Upper lobe of right lung (tissue), 1 donor: ENCODE data around the gene MYO16. TPM values are rescaled to one million over a fixed set of nuclear protein-coding genes. Genes with fewer than 3 reads are reported as not detected.

Experiments
- ATAC-seq: fragments of 200-7000 bp; cut with Tn5 transposase; one replicate; pipeline ENCODE4 v1.9.1; 2020; ENCODE audit warnings: mild to moderate bottlenecking, moderate library complexity
- DNase-seq: peaks from one replicate; pipeline ENCODE4 v3.0.0-alpha.2; 2020
- H3K27ac ChIP-seq: fragments of 200-600 bp; one replicate; pipeline ENCODE4 v1.8.0; 2022
- H3K27me3 ChIP-seq: fragments of 200-600 bp; one replicate; pipeline ENCODE4 v1.8.0; 2022; ENCODE audit warnings: mild to moderate bottlenecking
- H3K36me3 ChIP-seq: fragments of 200-600 bp; one replicate; pipeline ENCODE4 v1.8.0; 2022
- H3K4me1 ChIP-seq: fragments of 200-600 bp; one replicate; pipeline ENCODE4 v1.8.0; 2022
- H3K4me3 ChIP-seq: fragments of 200-600 bp; one replicate; pipeline ENCODE4 v1.8.0; 2022; ENCODE audit warnings: mild to moderate bottlenecking
- H3K9me3 ChIP-seq: fragments of 200-600 bp; one replicate; pipeline ENCODE4 v1.8.0; 2022
- intact Hi-C: fragments of 100-400 bp; cut with DNase I; formaldehyde crosslinking; loops from one replicate; pipeline ENCODE4 v1.11.0; 2022
- total RNA-seq: library from RNA; stranded (reverse); fragmentation: NEBNext Ultra II Directional; extraction: Animal tissue kit (Norgen Biotek cat#: 25700); gene quantifications from one replicate; pipeline ENCODE4 v1.2.1, GENCODE V29; 2021
- TF ChIP-seq, protein P1 (sequence below): fragments of 200-600 bp; IDR thresholded peaks from one replicate; pipeline ENCODE4 v1.8.0; 2022; ENCODE audit warnings: antibody characterized with exemption
- donor health status: DM: no; HTN: yes; CAD: no; lungs with severe emphysema.

The MYO16 gene
- total RNA-seq, 1 donor from 2014 or later = 0.46 TPM

DNA sequence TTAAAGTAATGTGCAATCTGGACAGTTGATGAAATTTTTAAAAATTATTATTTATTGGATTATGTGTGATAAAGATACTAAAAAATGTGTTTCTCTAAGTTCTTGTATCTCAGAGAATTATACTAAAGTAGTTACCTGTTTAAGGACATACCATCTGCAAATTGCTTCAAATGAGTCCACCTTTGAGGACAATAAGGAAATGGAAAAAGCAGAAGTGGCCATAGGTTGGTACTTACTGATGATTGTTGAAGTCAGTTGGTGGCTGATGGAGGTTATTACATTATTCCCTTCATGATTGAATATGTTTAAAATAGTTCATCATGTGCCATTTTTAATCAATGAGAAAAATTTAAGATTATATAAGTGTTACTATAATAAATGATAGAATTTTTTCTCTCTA lies 367.0 kb downstream of the MYO16 start:
- H3K27me3 ChIP-seq = no peaks in the 10 kb centered on the region
- H3K9me3 ChIP-seq = no peaks in the 10 kb centered on the region
- TF ChIP-seq, protein P1, sequence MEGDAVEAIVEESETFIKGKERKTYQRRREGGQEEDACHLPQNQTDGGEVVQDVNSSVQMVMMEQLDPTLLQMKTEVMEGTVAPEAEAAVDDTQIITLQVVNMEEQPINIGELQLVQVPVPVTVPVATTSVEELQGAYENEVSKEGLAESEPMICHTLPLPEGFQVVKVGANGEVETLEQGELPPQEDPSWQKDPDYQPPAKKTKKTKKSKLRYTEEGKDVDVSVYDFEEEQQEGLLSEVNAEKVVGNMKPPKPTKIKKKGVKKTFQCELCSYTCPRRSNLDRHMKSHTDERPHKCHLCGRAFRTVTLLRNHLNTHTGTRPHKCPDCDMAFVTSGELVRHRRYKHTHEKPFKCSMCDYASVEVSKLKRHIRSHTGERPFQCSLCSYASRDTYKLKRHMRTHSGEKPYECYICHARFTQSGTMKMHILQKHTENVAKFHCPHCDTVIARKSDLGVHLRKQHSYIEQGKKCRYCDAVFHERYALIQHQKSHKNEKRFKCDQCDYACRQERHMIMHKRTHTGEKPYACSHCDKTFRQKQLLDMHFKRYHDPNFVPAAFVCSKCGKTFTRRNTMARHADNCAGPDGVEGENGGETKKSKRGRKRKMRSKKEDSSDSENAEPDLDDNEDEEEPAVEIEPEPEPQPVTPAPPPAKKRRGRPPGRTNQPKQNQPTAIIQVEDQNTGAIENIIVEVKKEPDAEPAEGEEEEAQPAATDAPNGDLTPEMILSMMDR = no peak
- H3K27ac ChIP-seq = no peak overlapping the region
- no peak overlapping the region for H3K4me3 ChIP-seq
- ATAC-seq (no peak), DNase-seq (no peak)
- no peaks in the 10 kb centered on the region for H3K36me3 ChIP-seq
- intact Hi-C loops = no loop called here
- H3K4me1 ChIP-seq = no peaks in the 10 kb centered on the region

DNA sequence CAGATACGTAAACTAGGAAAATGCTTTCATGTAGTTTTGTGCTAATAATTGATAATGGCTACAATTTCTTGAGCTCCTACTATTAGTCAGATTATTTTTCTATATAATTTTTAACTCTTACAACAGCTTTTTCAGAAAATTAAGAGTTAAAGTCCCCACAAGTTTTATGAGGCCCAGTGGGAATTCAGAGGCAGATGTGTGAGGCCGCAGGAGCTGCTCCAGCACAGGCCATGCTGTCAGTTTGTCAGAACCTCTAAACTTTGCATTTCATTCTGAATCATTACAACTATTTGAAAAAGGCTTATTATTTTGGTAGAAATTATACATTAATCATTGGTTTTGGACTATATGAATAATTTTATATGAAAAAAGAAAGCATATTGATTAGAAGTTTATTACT lies 370.8 kb downstream of the MYO16 start:
- no peaks in the 10 kb centered on the region for H3K36me3 ChIP-seq
- no peaks in the 10 kb centered on the region for H3K27me3 ChIP-seq
- ATAC-seq (no peak), DNase-seq (no peak)
- intact Hi-C loops = no loop called here
- no peak overlapping the region for H3K27ac ChIP-seq
- no peaks in the 10 kb centered on the region for H3K4me1 ChIP-seq
- H3K4me3 ChIP-seq = no peak overlapping the region
- TF ChIP-seq, protein P1 = no peak
- H3K9me3 ChIP-seq = no peaks in the 10 kb centered on the region

DNA sequence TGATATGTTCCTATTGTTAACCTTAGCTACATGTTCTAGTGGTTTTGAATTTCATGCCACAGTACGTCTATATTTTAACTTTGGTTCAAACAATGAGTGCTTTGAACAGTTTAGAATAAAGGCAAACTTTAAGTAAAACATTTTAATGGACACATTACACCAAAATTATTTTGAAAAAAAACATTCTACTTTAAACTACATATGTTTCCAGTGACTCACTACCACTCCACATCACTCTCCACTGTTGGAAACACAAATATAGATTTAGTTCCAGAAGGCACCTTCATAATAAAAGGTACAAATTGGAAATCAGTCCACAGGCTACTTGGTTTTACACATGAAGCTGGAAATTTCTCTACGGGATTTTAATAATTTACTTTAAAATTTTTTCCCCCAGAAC lies 373.5 kb downstream of the MYO16 start:
- DNase-seq (no peak), ATAC-seq (no peak)
- Histone ChIP-seq H3K36me3 (no peaks in the 10 kb centered on the region), H3K9me3 (no peaks in the 10 kb centered on the region), H3K27me3 (no peaks in the 10 kb centered on the region), H3K4me1 (no peaks in the 10 kb centered on the region), H3K27ac (no peak overlapping the region), H3K4me3 (no peak overlapping the region)
- intact Hi-C loops = no loop called here
- TF ChIP-seq, protein P1 = no peak

DNA sequence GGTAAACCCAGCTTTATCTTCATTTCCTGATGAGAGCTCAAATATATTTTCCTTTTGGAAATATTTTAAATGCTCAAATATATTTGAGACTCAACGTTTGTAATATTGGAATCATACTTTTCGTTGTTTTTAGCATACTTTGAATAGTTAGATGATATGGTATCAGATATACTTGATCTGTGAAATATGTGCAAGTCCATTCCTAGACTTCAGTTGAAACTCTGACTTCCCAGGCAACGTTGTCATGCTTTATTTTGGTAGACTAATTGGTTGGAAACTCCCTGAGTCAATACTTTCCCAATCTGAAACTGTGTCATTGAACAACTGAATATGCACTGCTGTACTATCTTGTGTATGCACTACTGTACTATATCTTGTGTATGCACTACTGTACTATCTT lies 378.5 kb downstream of the MYO16 start:
- Histone ChIP-seq H3K9me3 (no peaks in the 10 kb centered on the region), H3K36me3 (no peaks in the 10 kb centered on the region), H3K4me1 (no peaks in the 10 kb centered on the region), H3K27me3 (no peaks in the 10 kb centered on the region), H3K4me3 (no peak overlapping the region), H3K27ac (no peak overlapping the region)
- TF ChIP-seq, protein P1 = no peak
- DNase-seq (no peak), ATAC-seq (no peak)
- intact Hi-C loops = no loop called here

DNA sequence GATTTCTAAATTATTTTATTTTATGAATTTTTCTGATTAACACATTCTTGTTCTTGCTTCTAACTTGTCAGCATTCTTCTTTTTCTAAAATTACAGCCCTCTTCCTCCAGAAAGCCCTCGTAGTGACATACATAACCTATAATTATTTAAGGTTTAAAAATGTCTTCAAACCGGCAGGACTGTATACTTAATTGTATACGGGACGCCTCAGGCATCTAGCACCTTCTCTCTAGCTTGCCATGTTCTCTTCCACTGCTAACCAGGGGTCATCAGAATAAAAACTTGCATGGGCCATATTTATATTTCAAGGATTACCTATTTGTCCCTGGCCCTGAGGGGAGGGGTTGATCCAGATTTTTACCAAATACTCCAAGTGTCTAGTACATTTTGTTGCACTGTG lies 380.3 kb downstream of the MYO16 start:
- TF ChIP-seq, protein P1 = no peak
- no peak for DNase-seq
- no peak for ATAC-seq
- no peaks in the 10 kb centered on the region for H3K9me3 ChIP-seq
- intact Hi-C loops = no loop called here
- H3K4me1 ChIP-seq = no peaks in the 10 kb centered on the region
- no peaks in the 10 kb centered on the region for H3K27me3 ChIP-seq
- H3K36me3 ChIP-seq = no peaks in the 10 kb centered on the region
- H3K27ac ChIP-seq = no peak overlapping the region
- no peak overlapping the region for H3K4me3 ChIP-seq

DNA sequence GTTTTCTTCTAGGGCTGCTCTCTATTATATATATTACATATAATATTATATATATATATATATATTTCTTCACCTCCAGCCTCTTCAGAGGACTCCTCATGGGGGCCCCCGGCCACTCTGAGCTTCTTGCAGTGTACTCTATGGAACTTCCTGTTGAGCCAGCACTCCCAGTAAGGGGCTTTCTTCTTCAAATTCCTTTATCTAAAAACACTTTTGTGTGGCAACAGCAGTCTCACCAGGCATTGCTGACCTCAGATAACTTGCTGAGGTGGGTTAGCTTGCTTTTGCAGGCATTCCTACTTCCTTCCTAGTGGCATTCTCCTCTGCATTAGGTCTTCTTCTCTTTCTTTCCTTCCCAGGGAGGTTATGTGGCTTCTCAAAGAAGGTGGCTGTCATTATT lies 381.5 kb downstream of the MYO16 start:
- TF ChIP-seq, protein P1 = no peak
- H3K27me3 ChIP-seq = no peaks in the 10 kb centered on the region
- no peaks in the 10 kb centered on the region for H3K4me1 ChIP-seq
- no peaks in the 10 kb centered on the region for H3K36me3 ChIP-seq
- H3K4me3 ChIP-seq = no peak overlapping the region
- DNase-seq (no peak), ATAC-seq (no peak)
- no peak overlapping the region for H3K27ac ChIP-seq
- intact Hi-C loops = no loop called here
- no peaks in the 10 kb centered on the region for H3K9me3 ChIP-seq
